CD4-positive, alpha-beta T cell (primary cell): ENCODE results near the gene POLD1. TPM values are rescaled to one million over a fixed set of nuclear protein-coding genes. Genes with fewer than 3 reads are reported as not detected.

Experiments used
- ATAC-seq: fragments of 200-7000 bp; cut with Tn5 transposase; one replicate; pipeline ENCODE4 v1.10.0; 2022; ENCODE audit warnings: mild to moderate bottlenecking; ENCODE audit not compliant: poor library complexity
- CTCF ChIA-PET: fragments of 350-600 bp; sonication (Branson Sonifier 250); formaldehyde crosslinking; loops from one replicate; lab custom pipeline; 2021; ENCODE audit warnings: antibody characterized with exemption, inconsistent platforms; lab: Charles Lee
- POLR2A ChIA-PET: fragments of 350-600 bp; sonication (Branson Sonifier 250); formaldehyde crosslinking; loops from one replicate; lab custom pipeline; 2021; ENCODE audit warnings: antibody characterized with exemption, inconsistent platforms; lab: Charles Lee
- DNase-seq, 14 experiments: peaks; one replicate each; pipeline ENCODE4 v3.0.0-alpha.2; 2013 to 2020; ENCODE audit warnings: mixed read lengths in 2 of 14
- H3K27ac ChIP-seq, 2 donors: one replicate each; pipeline versions ENCODE4 v1.5.1 to v1.7.0; 2013; ENCODE audit warnings: low read length in 2 of 2, low read depth in 1 of 2, mild to moderate bottlenecking in 1 of 2
- H3K27me3 ChIP-seq, 2 experiments: 1 replicate in 1 of 2; 2 replicates in 1 of 2; pipeline versions ENCODE4 v1.6.1 to v1.7.0; 2013; ENCODE audit warnings: low read length in 2 of 2, control low read depth in 1 of 2, mild to moderate bottlenecking in 1 of 2, moderate library complexity in 1 of 2; ENCODE audit not compliant: insufficient read depth in 2 of 2, control insufficient read depth in 1 of 2
- H3K36me3 ChIP-seq: one replicate; pipeline ENCODE4 v1.6.1; 2013; ENCODE audit warnings: low read length, control low read depth; ENCODE audit not compliant: insufficient read depth
- H3K4me1 ChIP-seq: one replicate; pipeline ENCODE4 v1.6.1; 2013; ENCODE audit warnings: low read length, control low read depth; ENCODE audit not compliant: insufficient read depth
- H3K4me3 ChIP-seq: one replicate; pipeline ENCODE4 v1.5.1; 2013; ENCODE audit warnings: mild to moderate bottlenecking, low read length, moderate library complexity
- H3K9me3 ChIP-seq, 2 experiments: 1 replicate in 1 of 2; 2 replicates in 1 of 2; pipeline versions ENCODE4 v1.6.1 to v1.7.0; 2013; ENCODE audit warnings: low read length in 2 of 2, mild to moderate bottlenecking in 2 of 2, control low read depth in 1 of 2, moderate library complexity in 1 of 2; ENCODE audit not compliant: control insufficient read depth in 1 of 2, insufficient read depth in 1 of 2
- H3K27ac Mint-ChIP-seq: one replicate; pipeline ENCODE4 v1.8.0; 2020; ENCODE audit warnings: mixed read lengths
- H3K27me3 Mint-ChIP-seq: one replicate; pipeline ENCODE4 v1.8.0; 2021; ENCODE audit warnings: mixed read lengths
- H3K36me3 Mint-ChIP-seq: one replicate; pipeline ENCODE4 v1.8.0; 2021; ENCODE audit warnings: low read depth, mixed read lengths
- H3K4me1 Mint-ChIP-seq: one replicate; pipeline ENCODE4 v1.8.0; 2021; ENCODE audit warnings: low read depth, mixed read lengths
- H3K4me3 Mint-ChIP-seq: one replicate; pipeline ENCODE4 v1.8.0; 2020; ENCODE audit warnings: mild to moderate bottlenecking, mixed read lengths
- H3K9me3 Mint-ChIP-seq: one replicate; pipeline ENCODE4 v1.8.0; 2020; ENCODE audit warnings: mixed read lengths
- CTCF ChIP-seq: fragments of 200-600 bp; IDR thresholded peaks from one replicate; pipeline ENCODE4 v1.8.0; 2022; ENCODE audit warnings: antibody characterized with exemption, mild to moderate bottlenecking
- intact Hi-C, 2 experiments: fragments of 100-400 bp; cut with DNase I in 1 of 2; cut with micrococcal nuclease in 1 of 2; formaldehyde crosslinking; loops; one replicate each; pipeline versions ENCODE4 v1.15.1 to v1.9.0; 2023 to 2025; cut with DNase I, micrococcal nuclease
- total RNA-seq, 174 experiments: library from RNA in 2 of 174; stranded (reverse) in 2 of 174; gene quantifications; one replicate each; pipeline ENCODE4 v1.2.3 and lab custom pipeline; 2021 to 2026

POLD1 gene
- total RNA-seq, 2 experiments from 2014 or later, result 22.1 to 24.2 TPM

- peak overlapping the region in 1 of 2 donors; percentile 94 for H3K27ac ChIP-seq
- peaks cover 0 to 4% of the 10 kb centered on the region in 2 experiments for H3K9me3 ChIP-seq
- no peak for TF ChIP-seq CTCF
- Mint-ChIP-seq H3K4me3 (peak overlapping the region; percentile 94), H3K27me3 (no peaks in the 10 kb centered on the region), H3K4me1 (peaks cover 44% of the 10 kb centered on the region), H3K27ac (peak overlapping the region; percentile 98), H3K9me3 (no peaks in the 10 kb centered on the region), H3K36me3 (peaks cover 7% of the 10 kb centered on the region)
- POLR2A ChIA-PET, result interaction anchor here (0.6 to 2.8 kb wide), 15 partner anchors 10 to 565 kb away, joined by 3 to 43 read pairs (median 7); partner anchors contain the start of genes JOSD2, KCNC3, NAPSA and NR1H2
- no peak for ATAC-seq
- intact Hi-C loops, result loop anchor here (1.0 to 5.0 kb wide), 7 partner anchors 23 to 566 kb away; partner anchors contain the start of gene POLD1 (in 1 of the 2)
- no peaks in the 10 kb centered on the region for H3K27me3 ChIP-seq
- DNase-seq, result no peak
- peak overlapping the region; percentile 62 for H3K4me3 ChIP-seq
- CTCF ChIA-PET, result interaction anchor here (0.7 to 2.7 kb wide), 12 partner anchors 8 to 199 kb away, joined by 3 to 28 read pairs (median 5); partner anchors contain the start of genes JOSD2, KCNC3, NAPSA and NR1H2
- peaks cover 34% of the 10 kb centered on the region for H3K4me1 ChIP-seq
- no peaks in the 10 kb centered on the region for H3K36me3 ChIP-seq
Observed at GRCh38 chr19:50356691-50357177, 27.4 kb upstream of the POLD1 start.

- POLR2A ChIA-PET, result interaction anchor here (0.6 to 2.8 kb wide), 23 partner anchors 10 to 565 kb away, joined by 3 to 43 read pairs (median 6); partner anchors contain the start of genes GARIN5A, JOSD2, KCNC3 and NAPSA
- peak overlapping the region; percentile 98 for H3K27ac Mint-ChIP-seq
- H3K9me3 ChIP-seq, result peaks cover 0 to 4% of the 10 kb centered on the region in 2 experiments
- peak overlapping the region; percentile 94 for H3K4me3 Mint-ChIP-seq
- ATAC-seq (peak; percentile 84), DNase-seq (peak; percentile 73 to 94 (median 85))
- H3K27ac ChIP-seq, result peak overlapping the region; percentile 94 to 96
- TF ChIP-seq CTCF, result peak; percentile 92
- no peaks in the 10 kb centered on the region for H3K27me3 ChIP-seq
- CTCF ChIA-PET, result interaction anchor here (0.5 to 2.7 kb wide), 16 partner anchors 8 to 426 kb away, joined by 3 to 28 read pairs (median 4); partner anchors contain the start of genes JOSD2, KCNC3, NAPSA and NR1H2
- H3K4me1 ChIP-seq, result peaks cover 34% of the 10 kb centered on the region
- H3K36me3 Mint-ChIP-seq, result peaks cover 7% of the 10 kb centered on the region
- peak overlapping the region; percentile 62 for H3K4me3 ChIP-seq
- H3K27me3 Mint-ChIP-seq, result no peaks in the 10 kb centered on the region
- intact Hi-C loops, result loop anchor here (1.0 to 5.0 kb wide), 7 partner anchors 24 to 565 kb away; partner anchors contain the start of gene POLD1 (in 1 of the 2)
- no peaks in the 10 kb centered on the region for H3K9me3 Mint-ChIP-seq
- no peaks in the 10 kb centered on the region for H3K36me3 ChIP-seq
- peaks cover 51% of the 10 kb centered on the region for H3K4me1 Mint-ChIP-seq
Observed at GRCh38 chr19:50357178-50358100, 26.7 kb upstream of the POLD1 start.
